GM19397 (cell line): ENCODE data around the gene SRRM5.
"Not testable (repeated sequence)": the region's sequence is repeated elsewhere in the genome, so short reads cannot be mapped to it uniquely, and the experiment has no call there.

Experiments used
- ATAC-seq: cut with Tn5 transposase; IDR thresholded peaks from one replicate; pipeline ENCODE4 v1.9.1; 2021; ENCODE audit warnings: mild to moderate bottlenecking, moderate library complexity; ENCODE audit not compliant: unreplicated experiment

The SRRM5 gene

GRCh38 chr19:43636121-43636683, 24.3 kb downstream of the SRRM5 start:
- ATAC-seq = no peak

GRCh38 chr19:43638214-43638994, 26.5 kb downstream of the SRRM5 start:
- no peak for ATAC-seq

GRCh38 chr19:43638995-43639518, 27.2 kb downstream of the SRRM5 start:
- ATAC-seq = no peak

GRCh38 chr19:43639519-43640423, 27.9 kb downstream of the SRRM5 start, which contains the start of gene CADM4:
Gene CADM4, minus strand, starts transcription at chr19:43639850. Its CDS starts 60 bp downstream, at chr19:43639790.
- no peak for ATAC-seq

- no peak for ATAC-seq
Measured at GRCh38 chr19:43640424-43640757, 28.5 kb downstream of the SRRM5 start.

GRCh38 chr19:43641333-43641732, 29.4 kb downstream of the SRRM5 start:
- no peak for ATAC-seq

- no peak for ATAC-seq
Measured at GRCh38 chr19:43642531-43642930, 30.6 kb downstream of the SRRM5 start.

GRCh38 chr19:43643326-43643725, 31.4 kb downstream of the SRRM5 start:
- ATAC-seq = no peak

GRCh38 chr19:43644181-43644580, 32.3 kb downstream of the SRRM5 start:
- no peak for ATAC-seq

GRCh38 chr19:43648633-43649032, 36.7 kb downstream of the SRRM5 start:
- no peak for ATAC-seq

- ATAC-seq = no peak
Measured at GRCh38 chr19:43649514-43649913, 37.6 kb downstream of the SRRM5 start.

- not testable (repeated sequence) for ATAC-seq
Measured at GRCh38 chr19:43650276-43650675, 38.4 kb downstream of the SRRM5 start.

GRCh38 chr19:43651758-43652545, 40.1 kb downstream of the SRRM5 start:
- peak; percentile 50 for ATAC-seq

GRCh38 chr19:43652546-43652874, 40.6 kb downstream of the SRRM5 start:
- ATAC-seq = no peak

GRCh38 chr19:43656436-43656835, 44.5 kb downstream of the SRRM5 start:
- no peak for ATAC-seq

GRCh38 chr19:43658001-43658400, 46.1 kb downstream of the SRRM5 start:
- no peak for ATAC-seq

GRCh38 chr19:43658494-43658893, 46.6 kb downstream of the SRRM5 start:
- no peak for ATAC-seq

GRCh38 chr19:43660301-43660970, 48.5 kb downstream of the SRRM5 start:
- ATAC-seq = no peak

GRCh38 chr19:43660971-43661360, 49.1 kb downstream of the SRRM5 start:
- no peak for ATAC-seq

- no peak for ATAC-seq
Measured at GRCh38 chr19:43662487-43662886, 50.6 kb downstream of the SRRM5 start.
